NCI-H2196 (cell line): ENCODE measurements around the gene SNRNP27.
"Not testable (repeated sequence)": the region's sequence is repeated elsewhere in the genome, so short reads cannot be mapped to it uniquely, and the experiment has no call there.

ENCODE experiments used
- DNase-seq: peaks from one replicate; lab custom pipeline; 2025; ENCODE audit not compliant: unreplicated experiment; lab: John Stamatoyannopoulos, UW

SNRNP27 gene, protein sequence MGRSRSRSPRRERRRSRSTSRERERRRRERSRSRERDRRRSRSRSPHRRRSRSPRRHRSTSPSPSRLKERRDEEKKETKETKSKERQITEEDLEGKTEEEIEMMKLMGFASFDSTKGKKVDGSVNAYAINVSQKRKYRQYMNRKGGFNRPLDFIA

GRCh38 chr2:69893684-69894551, at the start of gene SNRNP27:
Gene SNRNP27, plus strand, starts transcription at chr2:69893956. Its CDS starts 29 bp downstream, at chr2:69893985.
- peak; percentile 56 for DNase-seq

DNA sequence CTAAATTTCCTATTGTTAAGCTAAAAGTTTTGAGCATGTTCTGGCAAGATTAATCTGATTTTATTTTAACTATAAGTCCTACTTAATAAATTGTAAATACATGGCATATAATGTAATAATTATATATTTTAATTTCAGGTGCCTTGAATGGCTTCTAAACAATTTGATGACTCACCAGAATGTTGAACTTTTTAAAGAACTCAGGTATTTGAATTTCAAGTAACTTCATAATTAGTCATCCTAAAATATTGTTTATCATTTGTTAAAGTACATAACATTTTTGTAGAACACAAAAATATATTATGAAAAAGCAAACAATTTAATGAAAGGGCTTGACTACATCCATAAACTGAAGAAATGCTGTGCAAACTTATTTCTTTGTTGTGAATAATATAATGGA, 49.8 kb upstream of the SNRNP27 start:
- no peak for DNase-seq

DNA sequence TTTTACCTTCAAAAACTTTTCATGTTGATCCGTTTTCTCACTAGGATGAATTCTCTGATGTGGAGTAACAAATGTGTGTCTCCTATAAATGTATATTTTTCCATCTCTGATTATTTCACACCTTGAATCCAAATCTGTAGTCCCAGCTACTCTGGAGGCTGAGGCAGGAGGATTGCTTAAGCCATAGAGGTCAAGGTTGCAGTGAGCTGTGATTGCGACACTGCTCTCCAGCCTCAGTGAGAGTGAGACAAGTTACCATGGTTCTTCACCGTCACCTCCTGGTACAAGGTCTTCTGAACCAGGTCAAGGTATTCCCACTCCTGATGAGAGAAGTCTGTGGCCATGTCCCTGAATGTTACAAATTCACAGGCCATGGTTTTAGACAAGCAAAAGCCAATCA, 49.2 kb upstream of the SNRNP27 start:
- DNase-seq, result no peak

DNA sequence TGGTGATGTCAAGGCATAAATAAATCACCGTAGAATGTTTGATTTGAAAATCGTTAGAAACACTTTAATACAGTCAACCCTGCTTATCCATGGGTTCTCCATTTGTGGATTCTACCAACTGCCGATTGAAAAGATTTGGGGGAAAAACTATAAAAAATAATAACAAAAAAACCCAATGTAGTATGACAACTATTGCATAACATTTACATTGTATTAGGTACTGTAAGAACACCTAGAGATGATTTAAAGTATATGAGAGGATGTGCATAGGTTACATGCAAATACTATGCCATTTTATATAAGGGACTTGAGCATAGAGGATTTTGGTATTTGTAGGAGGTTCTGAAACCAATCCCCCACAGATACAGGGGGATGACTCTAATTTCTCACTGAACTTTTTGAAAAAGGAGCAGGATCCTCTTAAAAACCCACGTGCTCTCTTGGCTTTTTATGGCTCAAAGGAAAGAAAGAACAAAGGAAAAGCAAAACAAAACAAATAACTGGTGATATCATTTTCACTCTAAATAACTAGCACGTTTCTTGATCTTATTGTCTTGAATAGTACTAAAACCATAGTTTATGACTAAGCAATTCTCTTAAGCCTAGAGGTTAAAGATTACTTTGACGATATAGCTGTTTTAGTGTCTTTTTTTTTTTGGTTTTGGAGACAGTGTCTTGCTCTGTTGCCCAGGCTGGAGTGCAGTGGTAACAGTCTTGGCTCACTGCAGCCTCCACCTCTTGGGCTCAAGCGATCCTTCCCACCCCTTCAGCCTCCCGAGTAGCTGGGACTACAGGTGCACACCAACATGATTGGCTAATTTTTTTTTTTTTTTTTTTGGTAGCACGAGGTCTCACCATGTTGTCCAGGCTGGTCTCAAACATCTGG, 47.3 kb upstream of the SNRNP27 start:
- DNase-seq, result no peak

DNA sequence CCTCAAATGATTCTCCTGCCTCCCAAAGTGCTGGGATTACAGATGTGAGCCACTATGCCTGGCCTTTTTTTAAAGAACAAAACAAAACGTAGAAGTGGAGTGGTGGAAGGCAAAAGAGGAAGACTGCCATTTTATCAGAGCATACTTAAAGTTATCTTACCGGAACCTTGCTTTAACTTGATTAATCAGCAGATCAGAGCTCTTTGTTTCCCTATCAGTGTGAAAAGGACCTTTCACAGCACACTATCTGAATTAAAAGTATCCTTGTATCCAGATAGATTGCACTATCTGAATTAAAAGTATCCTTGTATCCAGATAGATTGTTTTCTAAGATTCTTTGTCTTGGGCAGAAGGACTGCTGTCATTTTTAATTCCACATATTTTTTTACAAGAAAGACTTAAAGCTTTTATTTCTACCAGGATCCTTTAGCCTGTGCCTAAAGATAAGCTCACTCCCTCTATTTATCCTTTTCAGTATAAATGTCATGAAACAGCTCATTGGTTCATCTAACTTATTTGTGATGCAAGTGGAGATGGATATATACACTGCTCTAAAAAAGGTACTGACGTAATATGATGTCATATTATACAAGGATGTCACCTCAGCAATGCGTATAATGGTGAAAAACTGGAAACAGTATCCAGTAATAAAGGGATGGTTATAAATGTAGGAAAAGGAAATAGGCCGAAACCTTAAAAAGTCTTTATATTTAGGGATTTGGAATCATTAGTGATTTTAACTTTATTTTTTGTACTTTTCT, 46.5 kb upstream of the SNRNP27 start:
- no peak for DNase-seq

DNA sequence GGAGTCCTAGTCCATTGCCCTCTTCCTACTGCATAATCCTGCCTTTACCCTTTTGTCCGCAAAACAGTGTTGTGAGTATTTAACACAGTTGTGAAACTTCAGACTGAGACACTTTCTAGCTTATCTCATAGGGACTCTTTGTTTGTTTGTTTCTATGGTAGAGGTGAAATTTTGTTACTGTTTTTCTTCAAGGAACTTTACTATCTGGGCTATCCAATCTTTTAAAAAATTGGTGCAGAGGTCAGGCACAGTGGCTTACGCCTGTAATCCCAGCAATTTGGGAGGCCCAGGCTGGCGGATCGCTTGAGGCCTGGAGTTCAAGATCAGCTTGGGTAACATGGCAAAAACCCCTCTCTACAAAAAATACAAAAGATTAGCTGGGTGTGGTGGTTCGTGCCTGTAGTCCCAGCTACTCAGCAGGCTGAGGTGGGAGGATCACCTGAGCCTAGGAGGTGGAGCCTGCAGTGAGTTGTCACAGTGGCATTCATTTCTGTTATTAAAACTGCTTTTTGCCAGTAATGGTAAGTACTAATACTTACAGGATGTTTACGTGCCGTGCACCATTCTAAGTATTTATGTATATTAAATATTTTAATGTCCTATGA, 45.5 kb upstream of the SNRNP27 start:
- no peak for DNase-seq

DNA sequence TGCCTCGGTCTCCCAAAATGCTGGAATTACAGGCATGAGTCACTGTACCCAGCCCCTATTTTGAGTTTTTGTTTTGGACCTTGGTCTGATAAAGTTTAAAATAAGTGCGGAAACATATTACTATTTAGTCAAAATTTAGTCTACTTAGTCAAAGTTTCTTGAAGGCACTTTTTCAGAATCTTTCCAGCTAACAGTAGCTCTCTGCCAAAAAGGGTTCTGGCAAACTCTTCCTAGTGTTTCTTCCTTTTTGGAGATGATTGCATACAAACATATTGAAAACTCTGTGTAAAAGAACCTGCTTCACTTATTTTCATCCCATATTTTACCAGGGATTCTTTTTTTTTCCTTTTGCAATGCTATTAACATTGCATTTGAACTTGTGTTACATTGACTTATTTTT, 35.5 kb upstream of the SNRNP27 start:
- no peak for DNase-seq

GRCh38 chr2:69863298-69863697, 30.5 kb upstream of the SNRNP27 start:
- no peak for DNase-seq

DNA sequence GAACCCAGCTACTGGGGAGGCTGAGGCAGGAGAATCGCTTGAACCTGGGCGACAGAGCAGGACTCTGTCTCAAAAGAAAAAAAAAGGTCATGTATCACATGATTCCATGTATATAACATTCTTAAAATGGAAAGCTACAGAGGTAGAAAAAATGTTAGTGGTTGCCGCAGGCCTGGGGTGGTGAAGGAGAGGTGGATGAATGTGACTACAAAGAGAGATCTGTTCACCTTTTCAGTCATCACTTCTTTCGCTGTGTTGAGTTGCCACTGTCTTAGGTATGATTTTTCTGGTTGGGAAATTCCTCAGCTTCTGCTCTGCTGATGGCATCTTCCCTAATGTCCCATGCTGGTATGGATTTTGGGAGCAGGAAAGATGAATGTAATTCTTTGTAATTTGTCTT, 5.3 kb upstream of the SNRNP27 start:
- no peak for DNase-seq

- DNase-seq, result no peak
Measured at GRCh38 chr2:69889302-69889701, 4.5 kb upstream of the SNRNP27 start.

- DNase-seq, result no peak
Measured at GRCh38 chr2:69890881-69891280, 2.9 kb upstream of the SNRNP27 start.

GRCh38 chr2:69892838-69893424, 825 bp upstream of the SNRNP27 start:
- not testable (repeated sequence) for DNase-seq

- not testable (repeated sequence) for DNase-seq
Measured at GRCh38 chr2:69894737-69895136, 981 bp downstream of the SNRNP27 start.

DNA sequence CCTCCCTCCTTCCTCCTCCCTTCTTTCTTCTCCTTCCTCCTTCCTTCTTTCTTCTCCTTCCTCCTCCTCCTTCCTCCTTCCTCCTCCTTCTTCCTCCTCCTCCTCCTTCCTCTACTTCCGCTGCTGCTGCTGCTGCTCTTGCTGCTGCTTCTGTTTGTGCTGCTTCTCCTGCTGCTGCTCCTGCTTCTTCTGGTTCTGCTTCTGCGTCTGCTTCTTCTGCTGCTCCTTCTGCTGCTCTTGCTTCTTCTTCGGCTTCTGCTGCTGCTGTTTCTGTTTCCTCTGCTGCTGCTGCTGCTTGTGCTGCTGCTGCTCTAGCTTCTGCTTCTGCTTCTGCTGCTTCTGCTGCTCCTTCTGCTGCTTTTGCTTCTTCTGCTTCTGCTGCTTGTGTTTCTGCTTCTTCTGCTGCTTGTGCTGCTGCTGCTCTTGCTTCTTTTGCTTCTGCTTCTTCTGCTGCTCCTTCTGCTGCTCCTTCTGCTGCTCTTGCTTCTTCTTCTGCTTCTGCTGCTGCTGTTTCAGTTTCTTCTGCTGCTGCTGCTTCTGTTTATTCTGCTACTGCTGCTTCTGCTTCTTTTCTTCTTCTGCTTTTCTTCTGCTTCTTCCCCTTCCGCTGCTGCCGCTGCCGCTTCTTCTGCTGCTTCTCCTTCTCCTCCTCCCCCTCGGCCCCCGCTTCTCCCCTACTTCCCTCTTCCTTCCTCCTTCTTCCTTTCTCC, 8.6 kb downstream of the SNRNP27 start:
- no peak for DNase-seq

GRCh38 chr2:69907216-69907615, 13.5 kb downstream of the SNRNP27 start:
- DNase-seq, result no peak

DNA sequence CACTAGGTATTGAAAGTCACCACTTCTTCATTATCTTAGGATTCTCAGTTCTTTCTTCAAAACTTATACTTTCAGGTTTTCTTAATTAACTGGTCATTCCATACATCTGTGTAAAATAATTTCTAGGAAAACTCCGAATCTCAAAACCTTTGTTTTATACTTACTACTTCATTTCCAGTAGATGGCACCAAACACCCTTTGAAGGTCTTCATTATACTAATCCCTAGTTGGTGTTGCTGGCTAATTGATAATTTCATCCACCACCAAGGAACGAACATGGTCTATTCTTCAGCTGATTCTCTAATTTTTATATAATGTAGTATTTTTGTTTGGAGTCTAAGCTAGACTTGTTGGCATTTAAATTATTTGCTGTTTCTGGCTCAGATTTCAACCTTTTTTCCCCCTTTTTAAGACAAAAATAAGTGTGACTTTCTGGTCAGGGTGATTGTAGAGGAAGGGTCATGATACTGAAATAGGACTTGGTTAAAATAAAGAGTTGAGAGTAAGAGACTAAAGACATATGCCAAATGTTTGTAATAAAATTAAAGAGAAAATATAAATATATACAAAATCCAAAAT, 18.3 kb downstream of the SNRNP27 start:
- DNase-seq, result peak; percentile 48

DNA sequence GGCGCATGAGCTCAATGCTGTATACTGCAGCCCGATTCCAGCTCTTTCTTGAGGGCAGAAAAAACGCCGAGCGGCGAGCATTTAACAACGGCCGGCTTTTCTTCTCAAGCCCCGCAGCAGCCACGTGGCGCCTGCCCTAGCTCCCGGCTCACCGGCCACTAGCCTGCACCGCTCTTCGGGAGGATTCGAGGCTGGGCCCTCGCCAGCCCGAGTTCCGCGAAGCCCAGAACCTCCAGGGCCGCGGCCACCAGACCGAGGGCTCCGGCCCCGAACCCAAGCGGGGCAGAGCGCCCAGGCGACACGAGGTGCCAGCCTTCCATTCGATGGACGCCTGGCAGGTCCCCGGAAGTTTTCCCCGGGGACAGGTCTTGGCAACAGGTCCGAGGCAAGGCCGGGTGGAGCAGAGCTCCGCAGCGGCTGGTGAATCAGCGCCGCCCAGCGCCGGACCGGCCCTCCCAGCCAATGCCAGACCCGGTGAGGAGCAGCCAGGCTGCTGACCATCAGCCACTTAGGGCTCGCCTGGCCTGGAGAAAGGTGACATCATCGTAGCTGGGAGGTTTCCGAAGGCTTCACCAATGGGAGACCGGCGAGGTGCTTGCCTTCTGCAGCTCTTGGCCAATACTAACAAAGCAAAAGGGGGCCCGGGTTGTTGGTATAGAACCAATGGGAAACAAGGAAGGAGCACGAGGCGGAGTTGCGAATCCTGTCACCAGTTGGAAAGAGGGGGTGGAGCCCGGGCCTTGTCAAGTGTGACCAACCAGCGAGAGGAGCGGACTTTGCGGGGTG, 20.6 kb downstream of the SNRNP27 start:
- peak; percentile 95 for DNase-seq
